HEK293 (cell line): ENCODE measurements around the gene IRAK2.

ENCODE experiments used
- CTCF ChIA-PET: fragments of 350-600 bp; formaldehyde crosslinking; extraction: SDS; loops from one replicate; lab custom pipeline; 2021; ENCODE audit warnings: antibody characterized with exemption; lab: Yijun Ruan, JAX
- POLR2A ChIA-PET: fragments of 300-600 bp; formaldehyde crosslinking; extraction: SDS; loops from one replicate; lab custom pipeline; 2020; ENCODE audit warnings: antibody characterized with exemption, inconsistent platforms; lab: Yijun Ruan, JAX
- H3K27ac ChIP-seq: fragments of 200-500 bp; sonication (Bioruptor generic); 2 replicates; pipeline ENCODE4 v1.5.1; 2014; ENCODE audit warnings: low read depth, low read length, control low read depth, inconsistent platforms; ENCODE audit errors: extremely low read depth
- H3K36me3 ChIP-seq, 2 experiments: fragments of 200-500 bp in 1 of 2; sonication (Bioruptor generic) in 1 of 2; 1 replicate in 1 of 2; 2 replicates in 1 of 2; pipeline ENCODE4 v1.5.1; 2014 to 2017; ENCODE audit warnings: inconsistent platforms in 2 of 2, low read length in 2 of 2; ENCODE audit not compliant: control insufficient read depth in 2 of 2, insufficient read depth in 1 of 2
- H3K4me1 ChIP-seq: fragments of 200-500 bp; sonication (Bioruptor generic); 2 replicates; pipeline ENCODE4 v1.5.1; 2014; ENCODE audit warnings: mild to moderate bottlenecking, low read length, inconsistent platforms; ENCODE audit not compliant: control insufficient read depth, insufficient read depth
- H3K4me3 ChIP-seq: 2 replicates; pipeline ENCODE4 v1.5.1; 2011; ENCODE audit warnings: low read depth, mild to moderate bottlenecking, control low read depth, low read length, moderate library complexity
- H3K9me3 ChIP-seq: fragments of 200-500 bp; sonication (Bioruptor generic); 2 replicates; pipeline ENCODE4 v1.5.1; 2014; ENCODE audit warnings: low read depth, low read length, inconsistent platforms; ENCODE audit not compliant: control insufficient read depth, insufficient read depth
- CTCF ChIP-seq: fragments of 450-650 bp; formaldehyde crosslinking; IDR thresholded peaks from 2 replicates; pipeline ENCODE4 v1.5.1; 2016; ENCODE audit warnings: missing biosample characterization, missing genetic modification characterization
- EGR2 ChIP-seq: fragments of 450-650 bp; formaldehyde crosslinking; IDR thresholded peaks from 2 replicates; pipeline ENCODE4 v1.5.1; 2016; ENCODE audit warnings: low read depth, missing biosample characterization, missing genetic modification characterization
- FEZF1 ChIP-seq: fragments of 450-650 bp; formaldehyde crosslinking; IDR thresholded peaks from 2 replicates; pipeline ENCODE4 v1.5.1; 2016; ENCODE audit warnings: missing biosample characterization, missing genetic modification characterization
- GLI2 ChIP-seq: fragments of 450-650 bp; formaldehyde crosslinking; IDR thresholded peaks from 2 replicates; pipeline ENCODE4; 2017; ENCODE audit warnings: missing biosample characterization, missing genetic modification characterization, low read depth, borderline replicate concordance
- KLF7 ChIP-seq: fragments of 450-650 bp; formaldehyde crosslinking; IDR thresholded peaks from 2 replicates; pipeline ENCODE4 v1.5.1; 2016; ENCODE audit warnings: missing biosample characterization, missing genetic modification characterization, borderline replicate concordance
- MEIS1 ChIP-seq: sonication (generic); formaldehyde crosslinking; IDR thresholded peaks from 2 replicates; pipeline ENCODE4 v1.8.1; 2022; ENCODE audit warnings: missing genetic modification reagents, mild to moderate bottlenecking, borderline replicate concordance
- OSR2 ChIP-seq: fragments of 450-650 bp; formaldehyde crosslinking; IDR thresholded peaks from 2 replicates; pipeline ENCODE4 v1.5.1; 2016; ENCODE audit warnings: missing biosample characterization, missing genetic modification characterization
- PRDM6 ChIP-seq: fragments of 450-650 bp; formaldehyde crosslinking; IDR thresholded peaks from 2 replicates; pipeline ENCODE4 v1.5.1; 2017; ENCODE audit warnings: missing biosample characterization, missing genetic modification characterization
- WT1 ChIP-seq: fragments of 450-650 bp; formaldehyde crosslinking; IDR thresholded peaks from 2 replicates; pipeline ENCODE4 v1.5.1; 2016; ENCODE audit warnings: missing biosample characterization, missing genetic modification characterization
- YY2 ChIP-seq: fragments of 450-650 bp; formaldehyde crosslinking; IDR thresholded peaks from 2 replicates; pipeline ENCODE4 v1.5.1; 2016; ENCODE audit warnings: missing biosample characterization, missing genetic modification characterization
- ZBTB11 ChIP-seq: fragments of 450-650 bp; formaldehyde crosslinking; conservative IDR thresholded peaks from 2 replicates; pipeline ENCODE4 v1.5.1; 2016; ENCODE audit warnings: low read depth, missing biosample characterization, missing genetic modification characterization
- ZFHX2 ChIP-seq: fragments of 450-650 bp; formaldehyde crosslinking; conservative IDR thresholded peaks from 2 replicates; pipeline ENCODE4 v1.5.1; 2016; ENCODE audit warnings: missing biosample characterization, missing genetic modification characterization
- ZFP37 ChIP-seq: fragments of 450-650 bp; formaldehyde crosslinking; IDR thresholded peaks from 2 replicates; pipeline ENCODE4 v1.5.1; 2016; ENCODE audit warnings: missing biosample characterization, missing genetic modification characterization
- ZNF114 ChIP-seq: fragments of 450-650 bp; formaldehyde crosslinking; IDR thresholded peaks from 2 replicates; pipeline ENCODE4 v1.5.0; 2017; ENCODE audit warnings: missing biosample characterization, missing genetic modification characterization
- ZNF202 ChIP-seq: fragments of 450-650 bp; formaldehyde crosslinking; IDR thresholded peaks from 2 replicates; pipeline ENCODE4 v1.5.1; 2016; ENCODE audit warnings: missing biosample characterization, missing genetic modification characterization, borderline replicate concordance
- ZNF211 ChIP-seq: fragments of 450-650 bp; formaldehyde crosslinking; IDR thresholded peaks from 2 replicates; pipeline ENCODE4 v1.5.1; 2016; ENCODE audit warnings: low read depth, missing biosample characterization, missing genetic modification characterization
- ZNF423 ChIP-seq: fragments of 450-650 bp; formaldehyde crosslinking; IDR thresholded peaks from 2 replicates; pipeline ENCODE4 v1.5.1; 2016; ENCODE audit warnings: missing biosample characterization, missing genetic modification characterization
- ZNF513 ChIP-seq: fragments of 450-650 bp; IDR thresholded peaks from 2 replicates; pipeline ENCODE4 v1.5.1; 2018; ENCODE audit warnings: missing biosample characterization, missing genetic modification characterization
- ZNF521 ChIP-seq: fragments of 450-650 bp; formaldehyde crosslinking; IDR thresholded peaks from 2 replicates; pipeline ENCODE4 v1.5.1; 2017; ENCODE audit warnings: missing biosample characterization, mild to moderate bottlenecking, missing genetic modification characterization
- ZNF600 ChIP-seq: fragments of 450-650 bp; formaldehyde crosslinking; IDR thresholded peaks from 2 replicates; pipeline ENCODE4 v1.5.1; 2016; ENCODE audit warnings: missing biosample characterization, missing genetic modification characterization
- ZNF621 ChIP-seq: fragments of 450-650 bp; formaldehyde crosslinking; IDR thresholded peaks from 2 replicates; pipeline ENCODE4 v1.5.1; 2017; ENCODE audit warnings: missing biosample characterization, missing genetic modification characterization
- ZNF692 ChIP-seq: fragments of 450-650 bp; formaldehyde crosslinking; IDR thresholded peaks from 2 replicates; pipeline ENCODE4 v1.5.1; 2016; ENCODE audit warnings: missing biosample characterization, missing genetic modification characterization
- ZSCAN4 ChIP-seq: fragments of 450-650 bp; formaldehyde crosslinking; IDR thresholded peaks from 2 replicates; pipeline ENCODE4 v1.5.1; 2017; ENCODE audit warnings: missing biosample characterization, missing genetic modification characterization

IRAK2 gene

GRCh38 chr3:10193692-10194327 is 29.1 kb downstream of the IRAK2 start (continued):
- TF ChIP-seq ZNF621 (tag by site-specific recombination) (no peak), ZFP37 (tag by site-specific recombination) (no peak), PRDM6 (no peak), CTCF (tag by site-specific recombination) (no peak), ZNF692 (no peak), ZSCAN4 (tag by site-specific recombination) (no peak), WT1 (tag by site-specific recombination) (no peak), MEIS1 (no peak), ZNF423 (tag by site-specific recombination) (no peak), ZNF600 (tag by site-specific recombination) (no peak)

GRCh38 chr3:10194328-10195071 is 29.8 kb downstream of the IRAK2 start:
- CTCF ChIA-PET, result interaction anchor here (0.6 kb wide), 3 partner anchors 332 to 725 kb away, joined by 3 read pairs; no protein-coding TSS in a partner anchor
- Histone ChIP-seq H3K27ac (no peak overlapping the region), H3K36me3 (no peaks in the 10 kb centered on the region), H3K4me3 (no peak overlapping the region), H3K9me3 (no peaks in the 10 kb centered on the region), H3K4me1 (0 out of 2 replicates have a peak, but pooled peaks cover 4% of the 10 kb centered on the region)
- POLR2A ChIA-PET, result interaction anchor here (0.5 kb wide), 1 partner anchor 13 kb away, joined by 5 read pairs; no protein-coding TSS in a partner anchor
- no peak for TF ChIP-seq GLI2 (tag by site-specific recombination)
- no peak for TF ChIP-seq KLF7 (tag by site-specific recombination)
- TF ChIP-seq FEZF1 (tag by site-specific recombination), result no peak
- TF ChIP-seq ZFHX2, result peak; percentile 54
- TF ChIP-seq ZBTB11, result no peak
- no peak for TF ChIP-seq ZNF513
- TF ChIP-seq ZFP37 (tag by site-specific recombination), result no peak
- TF ChIP-seq ZNF114, result no peak
- TF ChIP-seq YY2 (tag by site-specific recombination), result no peak
- TF ChIP-seq ZNF211, result no peak
- 0 out of 2 replicates have a peak, but pooled peaks have one; percentile 5 for TF ChIP-seq EGR2 (tag by site-specific recombination)
- TF ChIP-seq ZNF521 (tag by site-specific recombination), result no peak
- no peak for TF ChIP-seq ZNF202 (tag by site-specific recombination)
- TF ChIP-seq OSR2 (tag by site-specific recombination), result no peak
